ENCODE measurements around the gene TRPT1.

Gene TRPT1, protein sequence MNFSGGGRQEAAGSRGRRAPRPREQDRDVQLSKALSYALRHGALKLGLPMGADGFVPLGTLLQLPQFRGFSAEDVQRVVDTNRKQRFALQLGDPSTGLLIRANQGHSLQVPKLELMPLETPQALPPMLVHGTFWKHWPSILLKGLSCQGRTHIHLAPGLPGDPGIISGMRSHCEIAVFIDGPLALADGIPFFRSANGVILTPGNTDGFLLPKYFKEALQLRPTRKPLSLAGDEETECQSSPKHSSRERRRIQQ

GRCh38 chr11:64225608-64226506 is at the start of gene TRPT1, which contains the start of gene NUDT22:
TRPT1 (minus strand) TSS chr11:64226186; CDS start chr11:64225860, 326 bp downstream.
NUDT22 (plus strand) TSS chr11:64226274; CDS start chr11:64226653, 379 bp downstream.
- DNase-seq, result peak; percentile 86 to 88

GRCh38 chr11:64275031-64275800 is 49.2 kb upstream of the TRPT1 start:
- no peak for DNase-seq

DNA sequence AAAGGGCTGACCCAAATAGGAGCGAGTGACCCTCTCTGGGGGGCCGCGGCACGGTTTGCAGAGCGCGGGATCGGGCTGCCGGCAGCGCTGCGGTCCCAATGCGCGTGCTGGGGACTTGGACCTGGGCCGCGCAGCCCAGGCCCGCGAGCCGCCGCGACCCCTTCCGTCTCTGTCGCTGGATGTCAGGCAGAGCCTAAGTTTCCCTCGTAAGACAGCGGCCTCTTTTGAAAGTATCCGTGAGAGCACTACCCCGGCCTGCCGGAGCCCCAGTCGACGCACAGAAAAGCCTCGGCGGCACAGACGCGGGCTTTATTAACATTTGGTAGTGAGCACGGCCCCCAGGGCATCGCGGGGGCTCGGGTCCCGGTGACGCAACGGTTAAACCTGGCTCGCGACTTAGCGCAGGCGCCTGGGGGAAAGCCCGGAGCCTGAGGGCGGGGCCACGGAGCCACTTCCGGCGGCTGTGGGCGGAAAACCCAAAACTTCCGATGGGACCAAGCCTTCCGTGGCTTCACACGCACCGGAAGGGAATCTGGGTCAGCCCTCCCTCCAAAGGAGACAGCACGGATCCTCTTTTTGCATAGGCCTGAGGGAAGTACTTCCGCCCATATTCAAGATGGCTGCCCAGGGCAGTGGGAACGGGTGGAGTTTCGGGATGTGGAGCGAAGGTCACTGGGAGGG is 43.7 kb upstream of the TRPT1 start:
- DNase-seq, result peak; percentile 97 to 98

DNA sequence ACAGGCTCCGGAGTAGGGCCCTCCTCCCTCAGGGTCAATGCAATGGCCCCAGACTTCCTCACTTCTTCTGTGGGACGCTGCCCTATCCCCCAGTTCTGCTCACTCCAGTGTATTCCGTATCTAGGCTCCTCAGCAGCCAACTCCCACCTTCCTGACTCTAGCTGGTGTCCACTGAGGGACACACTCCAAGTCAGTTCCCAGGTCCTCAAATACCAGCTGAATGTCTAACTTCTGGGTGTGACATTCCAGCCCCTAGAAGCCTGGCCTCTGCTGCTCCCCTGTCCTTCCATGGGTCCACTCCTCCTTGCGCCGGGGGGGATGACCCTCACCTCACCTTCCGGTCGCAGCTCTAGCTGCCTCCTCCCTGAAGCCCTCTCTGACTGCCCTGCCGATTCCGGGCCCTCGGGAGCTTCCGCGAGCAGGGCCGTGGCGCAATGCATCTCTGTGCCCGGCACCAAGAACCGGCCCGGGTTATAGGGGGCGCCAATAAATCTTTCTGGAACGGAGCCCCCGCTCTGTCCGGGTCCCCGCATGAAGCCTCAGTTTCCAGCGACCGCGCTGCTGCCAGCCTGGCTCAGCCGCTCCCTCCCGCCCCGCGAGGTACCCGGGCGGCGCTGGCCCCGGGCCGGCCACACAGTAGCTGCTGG is 43.0 kb upstream of the TRPT1 start:
- DNase-seq, result peak; percentile 37 to 55

DNA sequence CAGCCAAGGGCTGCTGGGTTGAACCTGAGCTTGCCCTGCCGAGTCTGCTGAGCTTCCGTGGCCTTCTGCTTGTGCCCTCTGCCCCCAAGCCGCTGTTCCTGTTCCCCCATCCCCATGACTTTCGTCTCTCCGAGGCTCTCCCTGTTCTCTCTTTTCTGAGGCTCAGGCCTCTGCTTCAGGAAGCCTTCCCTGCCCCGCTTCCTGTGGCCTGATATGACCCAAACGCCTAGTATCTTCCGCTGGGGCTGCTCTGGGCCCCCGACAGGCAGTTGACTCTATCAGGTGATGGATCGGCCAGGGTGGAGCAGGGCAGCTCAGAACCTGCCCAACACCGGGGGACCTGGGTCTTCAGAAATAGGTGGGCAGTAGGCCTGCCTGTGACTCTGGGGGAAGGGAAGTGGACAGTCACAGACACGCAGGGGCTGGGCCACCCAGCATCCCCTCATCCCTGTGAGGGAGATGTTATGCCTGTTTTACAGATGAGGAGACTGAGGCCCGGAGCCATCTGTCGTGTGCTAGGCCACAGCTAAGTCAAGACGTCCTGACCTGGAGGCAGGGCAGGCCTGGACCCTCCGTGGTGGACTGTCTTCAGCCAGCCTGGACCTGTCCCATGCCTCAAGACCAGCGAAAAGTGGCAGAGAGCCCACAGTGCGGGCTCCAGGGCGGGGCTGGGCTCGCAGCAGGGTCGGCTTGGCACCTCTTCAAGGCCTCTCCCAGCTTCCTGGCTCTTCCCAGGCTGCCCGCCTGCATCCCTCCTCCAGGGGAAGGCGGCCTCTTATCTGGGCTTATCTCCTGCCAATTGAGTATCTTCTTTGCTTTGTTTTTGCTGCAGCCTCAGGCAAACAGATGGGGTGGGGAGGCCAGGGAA is 42.3 kb upstream of the TRPT1 start:
- DNase-seq, result no peak

- DNase-seq, result no peak
Measured at GRCh38 chr11:64267207-64267945, 41.4 kb upstream of the TRPT1 start.

- no peak for DNase-seq
Measured at GRCh38 chr11:64266339-64266738, 40.4 kb upstream of the TRPT1 start.

- no peak for DNase-seq
Measured at GRCh38 chr11:64265176-64266160, 39.5 kb upstream of the TRPT1 start.

- DNase-seq, result no peak
Measured at GRCh38 chr11:64264371-64264852, 38.4 kb upstream of the TRPT1 start.

GRCh38 chr11:64263947-64264317 is 37.9 kb upstream of the TRPT1 start:
- no peak for DNase-seq

- DNase-seq, result no peak
Measured at GRCh38 chr11:64263021-64263946, 37.3 kb upstream of the TRPT1 start.

GRCh38 chr11:64262271-64263002 is 36.5 kb upstream of the TRPT1 start:
- DNase-seq, result no peak

GRCh38 chr11:64261556-64262080 is 35.6 kb upstream of the TRPT1 start:
- DNase-seq, result no peak

- DNase-seq, result no peak
Measured at GRCh38 chr11:64260147-64260708, 34.2 kb upstream of the TRPT1 start.

- no peak for DNase-seq
Measured at GRCh38 chr11:64259533-64260067, 33.6 kb upstream of the TRPT1 start.

DNA sequence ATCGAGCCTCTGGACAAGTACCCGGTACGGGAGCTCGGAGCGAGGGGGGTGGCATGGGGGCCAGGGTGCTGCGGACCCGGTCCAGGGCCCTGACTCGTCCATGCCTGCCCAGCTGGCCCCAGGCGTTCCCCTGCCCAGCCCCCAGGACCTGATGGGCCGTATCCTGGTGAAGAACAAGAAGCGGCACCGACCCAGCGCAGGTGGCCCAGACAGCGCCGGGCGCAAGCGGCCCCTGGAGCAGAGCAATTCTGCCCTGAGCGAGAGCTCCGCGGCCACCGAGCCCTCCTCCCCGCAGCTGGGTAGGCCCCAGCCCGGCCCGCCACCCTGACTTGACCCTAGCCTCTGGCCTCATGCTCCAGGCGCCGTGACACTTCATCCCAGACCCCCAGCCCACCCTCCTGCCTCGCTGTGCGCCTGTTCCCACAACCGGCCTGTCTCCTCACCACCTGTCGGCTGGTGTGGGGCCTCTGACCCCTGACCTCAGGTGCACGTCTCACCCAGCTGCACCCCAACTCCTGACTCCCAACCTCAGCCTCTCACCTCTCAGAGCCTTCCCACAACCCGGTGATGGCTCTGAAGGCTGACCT is 33.1 kb upstream of the TRPT1 start:
- no peak for DNase-seq

Data from CD4-positive, alpha-beta T cell treated with Interleukin-1 beta for 1 hour (primary cell).